KOPT-K1 (cell line): ENCODE data around the gene SNRK.
"Not testable (repeated sequence)": the region's sequence is repeated elsewhere in the genome, so short reads cannot be mapped to it uniquely, and the experiment has no call there.

Experiments
- H3K27ac ChIP-seq: fragments of 200-600 bp; sonication (generic); 2 replicates; pipeline ENCODE4 v1.5.1; 2016; ENCODE audit warnings: antibody characterized with exemption, mild to moderate bottlenecking, low read depth, low read length; ENCODE audit not compliant: poor library complexity, severe bottlenecking
- H3K36me3 ChIP-seq: fragments of 200-600 bp; sonication (generic); 2 replicates; pipeline ENCODE4 v1.5.1; 2017; ENCODE audit warnings: antibody characterized with exemption, mild to moderate bottlenecking, low read length, moderate library complexity; ENCODE audit not compliant: insufficient read depth
- H3K9me3 ChIP-seq: fragments of 200-600 bp; sonication (generic); 2 replicates; pipeline ENCODE4 v1.5.1; 2017; ENCODE audit warnings: antibody characterized with exemption, low read length, mild to moderate bottlenecking; ENCODE audit not compliant: insufficient read depth, poor library complexity, severe bottlenecking

Gene SNRK

GRCh38 chr3:43353923-43354670 lies 67.8 kb downstream of the SNRK start:
- no peak overlapping the region for H3K27ac ChIP-seq
- H3K9me3 ChIP-seq: peaks cover 56% of the 10 kb centered on the region
- H3K36me3 ChIP-seq: peaks cover 28% of the 10 kb centered on the region

- not testable (repeated sequence) for H3K27ac ChIP-seq
- Histone ChIP-seq H3K36me3 (peaks cover 10% of the 10 kb centered on the region; the same call in 1 of the 2 replicates), H3K9me3 (peaks cover 56% of the 10 kb centered on the region)
Measured at GRCh38 chr3:43356033-43356432, 69.7 kb downstream of the SNRK start.

- Histone ChIP-seq H3K9me3 (peaks cover 9% of the 10 kb centered on the region), H3K27ac (no peak overlapping the region), H3K36me3 (no peaks in the 10 kb centered on the region)
Measured at GRCh38 chr3:43361077-43361476, 74.7 kb downstream of the SNRK start.

- Histone ChIP-seq H3K36me3 (no peaks in the 10 kb centered on the region), H3K9me3 (no peaks in the 10 kb centered on the region), H3K27ac (no peak overlapping the region)
Measured at GRCh38 chr3:43362183-43362582, 75.8 kb downstream of the SNRK start.

- Histone ChIP-seq H3K27ac (no peak overlapping the region), H3K9me3 (no peaks in the 10 kb centered on the region), H3K36me3 (no peaks in the 10 kb centered on the region)
Measured at GRCh38 chr3:43362961-43363360, 76.6 kb downstream of the SNRK start.

- Histone ChIP-seq H3K36me3 (no peaks in the 10 kb centered on the region), H3K9me3 (no peaks in the 10 kb centered on the region), H3K27ac (no peak overlapping the region)
Measured at GRCh38 chr3:43363621-43364266, 77.4 kb downstream of the SNRK start.

GRCh38 chr3:43364494-43364893 lies 78.2 kb downstream of the SNRK start:
- Histone ChIP-seq H3K9me3 (no peaks in the 10 kb centered on the region), H3K36me3 (no peaks in the 10 kb centered on the region), H3K27ac (no peak overlapping the region)

- H3K27ac ChIP-seq: no peak overlapping the region
Measured at GRCh38 chr3:43364926-43365325, 78.6 kb downstream of the SNRK start.

GRCh38 chr3:43365601-43366305 lies 79.4 kb downstream of the SNRK start:
- Histone ChIP-seq H3K9me3 (no peaks in the 10 kb centered on the region), H3K36me3 (no peaks in the 10 kb centered on the region), H3K27ac (no peak overlapping the region)

More at GRCh38 chr3:43364926-43365325, 78.6 kb downstream of the SNRK start:
- Histone ChIP-seq H3K9me3 (no peaks in the 10 kb centered on the region), H3K36me3 (no peaks in the 10 kb centered on the region)

- Histone ChIP-seq H3K9me3 (no peaks in the 10 kb centered on the region), H3K36me3 (no peaks in the 10 kb centered on the region), H3K27ac (no peak overlapping the region)
Measured at GRCh38 chr3:43366481-43366880, 80.1 kb downstream of the SNRK start.

GRCh38 chr3:43366885-43367284 lies 80.5 kb downstream of the SNRK start:
- no peaks in the 10 kb centered on the region for H3K36me3 ChIP-seq
- no peaks in the 10 kb centered on the region for H3K9me3 ChIP-seq

GRCh38 chr3:43369404-43370292 lies 83.3 kb downstream of the SNRK start:
- H3K36me3 ChIP-seq: no peaks in the 10 kb centered on the region
- no peak overlapping the region for H3K27ac ChIP-seq
- H3K9me3 ChIP-seq: no peaks in the 10 kb centered on the region

More at GRCh38 chr3:43366885-43367284, 80.5 kb downstream of the SNRK start:
- no peak overlapping the region for H3K27ac ChIP-seq

- Histone ChIP-seq H3K9me3 (no peaks in the 10 kb centered on the region), H3K36me3 (no peaks in the 10 kb centered on the region), H3K27ac (no peak overlapping the region)
Measured at GRCh38 chr3:43370293-43370980, 84.1 kb downstream of the SNRK start.

- no peak overlapping the region for H3K27ac ChIP-seq
- H3K9me3 ChIP-seq: no peaks in the 10 kb centered on the region
- H3K36me3 ChIP-seq: no peaks in the 10 kb centered on the region
Measured at GRCh38 chr3:43371494-43371893, 85.2 kb downstream of the SNRK start.
